Measurements from ENCODE around the gene BRD3OS.

BRD3OS gene

GRCh38 chr9:134053941-134054761 lies 28.9 kb downstream of the BRD3OS start:
- FAIRE-seq: no peak

- no peak for FAIRE-seq
Measured at GRCh38 chr9:134054891-134055811, 29.9 kb downstream of the BRD3OS start.

- FAIRE-seq: no peak
Measured at GRCh38 chr9:134055981-134056461, 30.7 kb downstream of the BRD3OS start.

- FAIRE-seq: no peak
Measured at GRCh38 chr9:134056483-134057306, 31.4 kb downstream of the BRD3OS start.

GRCh38 chr9:134057307-134057657 lies 32.0 kb downstream of the BRD3OS start:
- no peak for FAIRE-seq

- FAIRE-seq: no peak
Measured at GRCh38 chr9:134057751-134058701, 32.7 kb downstream of the BRD3OS start.

GRCh38 chr9:134058716-134059115 lies 33.4 kb downstream of the BRD3OS start:
- FAIRE-seq: no peak

GRCh38 chr9:134059188-134059641 lies 33.9 kb downstream of the BRD3OS start:
- FAIRE-seq: no peak

GRCh38 chr9:134059661-134060395 lies 34.5 kb downstream of the BRD3OS start:
- no peak for FAIRE-seq

- no peak for FAIRE-seq
Measured at GRCh38 chr9:134060546-134060945, 35.3 kb downstream of the BRD3OS start.

GRCh38 chr9:134061019-134061687 lies 35.9 kb downstream of the BRD3OS start:
- FAIRE-seq: no peak

GRCh38 chr9:134061688-134062371 lies 36.5 kb downstream of the BRD3OS start:
- FAIRE-seq: no peak

GRCh38 chr9:134062461-134063087 lies 37.3 kb downstream of the BRD3OS start:
- FAIRE-seq: no peak

GRCh38 chr9:134063088-134063570 lies 37.8 kb downstream of the BRD3OS start:
- FAIRE-seq: no peak

- no peak for FAIRE-seq
Measured at GRCh38 chr9:134063571-134064450, 38.5 kb downstream of the BRD3OS start.

GRCh38 chr9:134064711-134065110 lies 39.4 kb downstream of the BRD3OS start:
- FAIRE-seq: no peak

GRCh38 chr9:134065612-134066419 lies 40.5 kb downstream of the BRD3OS start:
- FAIRE-seq: no peak
